CD4-positive, alpha-beta T cell treated with Interferon gamma for 1 hour (primary cell): Measurements from ENCODE around the gene VPS35L.
A peak's percentile ranks its signal among the peaks of the same experiment; 100 is the strongest.
"Not testable (repeated sequence)": the region's sequence is repeated elsewhere in the genome, so short reads cannot be mapped to it uniquely, and the experiment has no call there.

Experiments used
- DNase-seq: peaks from one replicate; pipeline ENCODE4 v3.0.0-alpha.2; 2020

VPS35L gene

DNA sequence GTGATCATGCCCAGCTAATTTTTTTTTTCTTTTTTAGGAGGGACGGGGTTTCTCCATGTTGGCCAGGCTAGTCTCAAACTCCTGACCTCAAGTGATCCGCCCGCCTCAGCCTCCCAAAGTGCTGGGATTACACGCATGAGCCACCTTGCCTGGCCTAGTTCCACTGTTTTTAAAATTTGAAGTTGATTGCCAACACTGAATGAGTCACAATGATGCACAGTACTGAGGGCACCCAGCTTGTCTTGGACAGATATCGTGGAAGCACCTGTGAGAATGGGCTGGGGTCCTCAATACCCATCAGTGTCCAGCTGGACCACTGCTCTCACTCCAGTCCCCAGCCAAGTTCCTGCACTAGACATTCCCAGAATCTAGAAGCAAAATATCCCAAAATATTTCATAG is 160.1 kb downstream of the VPS35L start:
- no peak for DNase-seq

DNA sequence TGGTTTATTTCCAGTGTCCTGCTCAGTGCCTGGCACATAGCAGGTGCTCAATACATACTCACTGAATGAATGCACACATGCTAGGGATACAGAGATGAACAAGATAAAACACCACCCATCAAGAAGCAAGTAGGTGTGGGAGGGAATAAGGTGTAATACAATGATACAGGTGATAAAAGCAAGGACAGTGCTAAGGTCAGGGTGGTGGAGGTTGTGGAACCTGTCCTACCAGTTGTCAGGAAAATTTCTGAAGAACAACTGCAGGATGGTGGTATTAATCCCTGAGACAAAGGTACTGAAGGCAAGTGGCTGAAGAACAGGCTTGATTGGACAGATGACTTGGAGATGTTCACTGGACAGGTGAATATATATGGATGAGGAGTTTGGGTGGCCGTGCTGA is 160.7 kb downstream of the VPS35L start:
- no peak for DNase-seq

DNA sequence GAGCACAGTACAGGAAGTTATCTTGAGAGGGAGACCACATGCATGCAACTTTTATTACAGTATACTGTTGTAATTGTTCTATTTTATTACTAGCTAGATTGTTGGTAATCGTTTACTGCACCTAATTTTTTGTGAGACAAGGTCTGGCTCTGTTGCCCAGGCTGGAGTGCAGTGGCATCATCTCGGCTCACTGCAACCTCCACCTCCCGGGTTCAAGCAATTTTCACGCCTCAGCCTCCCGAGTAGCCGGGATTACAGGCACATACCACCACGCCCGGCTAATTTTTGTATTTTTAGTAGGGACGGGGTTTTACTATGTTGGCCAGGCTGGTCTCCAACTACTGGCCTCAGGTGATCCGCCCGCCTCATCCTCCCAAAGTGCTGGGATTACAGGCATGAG is 161.2 kb downstream of the VPS35L start:
- not testable (repeated sequence) for DNase-seq

DNA sequence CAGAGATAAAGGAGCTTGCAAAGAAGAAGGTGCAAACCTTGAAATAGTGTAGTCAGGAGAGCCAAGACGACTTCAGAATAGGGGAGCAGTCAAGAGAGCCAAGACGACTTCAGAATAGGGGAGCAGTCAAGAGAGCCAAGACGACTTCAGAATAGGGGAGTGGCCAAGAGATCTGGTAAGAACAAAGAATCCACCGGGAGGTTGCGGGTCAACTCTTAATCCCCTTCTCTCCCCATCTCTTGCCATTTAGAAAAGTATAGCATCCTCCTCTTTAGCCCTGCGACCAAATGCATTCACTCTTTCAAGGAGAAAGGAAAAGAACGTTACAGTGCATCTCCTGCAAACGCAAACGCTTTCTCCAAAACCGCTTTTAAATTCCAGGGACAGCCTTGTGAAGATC is 161.8 kb downstream of the VPS35L start:
- DNase-seq, result no peak

DNA sequence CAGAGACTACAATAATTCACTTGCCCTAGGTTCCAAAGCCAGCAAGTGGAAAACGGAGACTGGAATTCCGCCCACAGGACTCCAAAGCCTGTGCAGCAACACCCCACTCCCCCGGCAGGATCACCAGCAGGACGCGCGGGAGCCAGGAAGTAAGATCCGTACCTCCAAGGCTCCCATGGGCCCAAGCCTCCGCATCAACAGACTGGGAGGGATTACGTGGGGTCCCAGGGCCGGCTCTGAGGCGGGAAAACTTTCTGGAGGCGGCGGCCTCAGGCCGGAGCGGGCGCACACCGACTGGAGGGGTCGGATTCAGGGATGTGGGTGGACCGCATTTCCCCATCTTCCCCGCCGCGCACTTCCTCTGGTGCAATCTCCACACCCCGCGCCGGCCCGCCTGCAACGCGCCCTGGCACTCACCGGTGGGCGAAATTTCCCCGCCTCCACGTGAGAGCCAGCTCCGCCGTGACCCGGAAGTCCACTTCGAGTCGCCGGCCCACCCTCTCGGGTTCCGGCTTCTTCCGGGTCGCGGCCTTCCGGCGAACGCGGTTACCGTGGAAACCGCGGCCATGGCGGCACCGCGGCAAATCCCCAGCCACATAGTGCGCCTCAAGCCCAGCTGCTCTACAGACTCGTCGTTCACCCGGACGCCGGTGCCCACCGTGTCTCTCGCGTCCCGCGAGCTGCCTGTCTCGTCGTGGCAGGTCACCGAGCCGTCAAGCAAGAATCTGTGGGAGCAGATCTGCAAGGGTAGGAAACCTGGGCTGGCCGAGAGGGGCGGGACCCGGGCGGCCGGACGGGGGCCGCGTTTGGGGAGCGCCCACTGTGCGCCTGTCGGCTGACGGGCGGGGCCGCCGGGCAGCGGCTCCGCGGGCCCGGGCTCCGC is 162.5 kb downstream of the VPS35L start, which contains the start of the genes IQCK and KNOP1:
TSS of gene IQCK (plus strand) at position 531 of the 883 bp plus-strand sequence. CDS start at position 567, 36 bp downstream.
TSS of gene KNOP1 (minus strand) at position 487 of the 883 bp plus-strand sequence. CDS start 3,192 bp downstream, outside the sequence.
- DNase-seq, result peak; percentile 90

DNA sequence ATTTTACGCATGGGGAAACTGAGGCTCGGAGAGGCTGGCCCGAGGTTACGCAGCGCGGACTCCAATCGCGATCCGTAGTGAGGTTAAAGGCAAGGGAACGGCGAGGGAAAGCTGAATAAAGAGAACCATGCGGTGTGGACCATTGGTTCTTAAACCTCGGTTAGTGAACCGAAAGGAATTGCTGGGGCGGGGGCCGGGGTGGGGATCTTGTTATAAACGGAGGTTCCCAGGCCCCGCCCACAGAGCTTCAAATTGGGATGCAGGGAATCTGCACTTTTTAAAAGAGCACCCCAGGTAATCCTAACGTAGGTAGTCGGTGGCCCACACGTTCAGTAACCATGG is 163.1 kb downstream of the VPS35L start:
- DNase-seq, result no peak

DNA sequence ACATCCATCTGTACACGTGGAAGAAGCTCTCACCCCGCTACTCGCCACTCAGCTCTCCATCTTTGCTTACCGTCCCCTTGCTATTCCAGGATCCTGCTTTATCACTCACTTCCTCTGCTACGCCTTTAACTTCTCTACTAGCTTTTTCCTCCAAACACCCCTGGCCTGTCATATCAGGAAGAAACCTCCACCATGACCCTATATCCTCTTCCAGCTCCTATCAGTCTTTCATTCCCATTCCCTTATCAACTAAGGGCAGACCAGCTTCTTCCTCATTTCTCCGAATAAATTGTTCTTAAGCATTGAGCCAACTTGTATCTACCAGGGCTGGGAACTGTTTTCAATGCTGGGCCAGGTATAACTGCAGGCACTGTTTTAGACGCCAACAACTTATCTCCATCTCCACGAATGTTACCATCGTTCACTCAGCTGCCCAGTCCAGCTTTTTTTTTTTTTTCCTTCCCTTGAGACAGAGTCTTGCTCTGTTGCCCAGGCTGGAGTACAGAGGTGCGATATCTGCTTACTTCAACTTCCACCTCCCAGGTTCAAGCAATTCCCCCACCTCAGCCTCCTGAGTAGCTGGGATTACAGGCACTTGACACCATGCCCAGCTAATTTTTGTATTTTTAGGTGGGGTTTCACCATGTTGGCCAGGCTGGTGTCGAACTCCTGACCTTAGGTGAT is 166.9 kb downstream of the VPS35L start:
- no peak for DNase-seq

DNA sequence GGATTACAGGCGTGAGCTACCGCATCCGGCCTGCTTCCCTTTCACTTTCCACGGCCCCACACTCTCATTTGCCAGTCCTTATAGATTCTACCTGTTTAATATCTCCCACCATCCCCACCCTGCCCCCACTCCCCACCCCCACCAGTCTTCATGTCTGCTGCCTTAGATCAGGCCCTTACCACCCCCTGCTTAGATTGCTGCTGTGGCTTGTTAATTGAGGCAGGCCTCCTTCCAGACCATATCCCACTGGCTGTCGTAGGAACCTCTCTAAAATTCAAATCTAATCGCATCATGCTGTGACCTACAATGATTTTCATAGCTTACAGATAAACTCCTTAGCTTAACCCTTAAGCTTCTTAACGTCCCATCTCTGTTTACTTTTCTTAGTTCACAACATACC is 167.5 kb downstream of the VPS35L start:
- DNase-seq, result no peak

DNA sequence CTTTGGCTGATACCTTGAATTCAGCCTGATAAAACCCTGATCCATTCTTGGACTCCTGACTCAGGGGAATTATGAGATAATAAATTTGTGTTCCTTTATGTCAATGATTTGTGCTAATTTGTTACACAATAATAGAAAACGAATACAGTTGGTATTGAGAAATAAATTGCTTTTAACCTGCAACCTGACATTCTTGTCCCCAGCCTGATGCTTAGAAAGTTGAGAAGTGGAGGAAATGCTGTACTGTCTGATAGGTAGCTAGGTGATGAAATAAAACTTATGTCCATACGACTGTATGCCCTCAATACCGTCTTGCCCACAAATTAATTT is 173.1 kb downstream of the VPS35L start:
- no peak for DNase-seq

DNA sequence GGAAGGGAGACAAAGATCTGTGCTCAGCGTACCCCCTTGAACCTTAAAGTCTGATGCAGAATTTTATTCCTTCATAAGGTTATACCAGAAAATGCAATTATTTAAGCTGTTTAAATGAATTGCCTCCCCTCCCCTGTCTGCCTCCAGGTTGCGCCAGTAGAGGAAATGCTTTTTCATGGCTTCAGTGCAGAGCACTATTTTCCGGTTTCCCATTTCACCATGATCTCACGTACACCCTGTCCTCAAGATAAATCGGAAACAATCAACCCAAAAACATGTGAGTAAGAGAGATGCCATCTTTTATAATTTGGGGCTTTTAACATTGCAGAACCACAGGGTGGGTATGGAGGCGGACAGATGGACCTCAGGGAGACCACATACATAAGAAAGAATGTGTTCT is 178.0 kb downstream of the VPS35L start:
- DNase-seq, result no peak

DNA sequence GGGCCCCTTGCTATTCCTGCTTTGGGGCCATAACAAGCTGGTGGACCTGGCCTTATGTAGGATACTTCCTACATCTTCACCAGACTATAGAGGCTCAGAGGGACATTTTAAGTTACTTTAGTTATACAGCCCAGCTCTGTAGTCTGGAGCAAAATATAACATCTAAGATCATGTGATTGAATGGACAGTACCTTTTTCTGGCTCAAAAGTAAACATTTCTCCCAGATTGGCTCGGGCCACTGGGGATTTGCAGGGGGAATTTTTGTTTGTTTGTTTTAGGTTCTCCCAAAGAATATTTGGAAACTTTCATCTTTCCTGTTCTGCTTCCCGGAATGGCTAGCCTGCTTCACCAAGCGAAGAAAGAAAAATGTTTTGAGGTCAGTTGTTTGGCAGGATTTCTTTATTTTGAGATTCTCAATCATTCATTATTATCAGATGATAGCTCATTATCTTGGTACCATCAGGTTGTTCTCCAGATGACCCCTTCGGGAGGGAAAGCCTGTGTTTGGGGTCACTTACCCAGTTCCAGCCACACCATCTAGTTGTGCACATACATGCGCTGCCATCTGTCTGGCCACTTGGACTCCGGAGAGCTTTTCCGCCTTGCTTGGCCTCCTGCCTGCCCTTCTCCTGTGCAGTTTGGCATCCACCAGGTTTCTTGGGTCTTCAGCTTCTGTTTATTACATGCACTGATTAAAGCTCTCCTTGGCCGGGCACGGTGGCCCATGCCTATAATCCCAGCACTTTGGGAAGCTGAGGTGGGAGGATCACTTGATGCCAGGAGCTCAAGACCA is 179.8 kb downstream of the VPS35L start:
- no peak for DNase-seq

DNA sequence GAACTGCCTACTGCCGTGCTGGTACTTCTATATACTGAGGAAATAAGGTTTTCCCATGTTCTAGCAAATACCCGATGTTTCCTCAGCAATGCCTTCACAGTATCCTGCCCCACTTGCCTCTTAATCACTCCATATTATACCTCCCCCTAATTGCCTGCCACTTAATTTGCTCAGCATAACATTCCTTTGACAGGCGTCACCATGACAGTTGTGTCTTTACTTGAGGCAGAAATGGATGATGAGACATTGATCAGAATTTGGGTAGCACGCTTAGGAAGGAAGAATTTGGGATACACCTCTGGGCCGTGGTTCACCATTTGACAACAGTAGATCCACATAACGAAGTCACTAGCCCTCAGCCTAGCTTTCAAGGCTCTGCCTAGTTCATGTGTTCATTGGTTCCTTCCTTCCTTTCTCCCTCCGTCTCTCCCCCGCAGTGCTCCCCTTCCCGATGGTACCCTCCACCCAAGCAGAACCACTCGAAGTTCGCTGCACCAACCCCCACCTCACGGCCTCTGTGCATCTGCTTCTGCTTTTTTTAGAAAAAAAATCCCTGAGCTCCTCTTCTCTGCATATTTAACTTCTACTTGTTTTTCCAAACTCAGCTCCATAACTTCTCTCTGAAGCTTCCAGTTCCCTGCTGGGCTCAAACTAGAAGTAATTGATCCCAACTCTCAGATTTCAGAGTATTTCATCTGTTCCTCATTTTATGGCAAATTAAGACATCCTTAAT is 182.0 kb downstream of the VPS35L start:
- no peak for DNase-seq

DNA sequence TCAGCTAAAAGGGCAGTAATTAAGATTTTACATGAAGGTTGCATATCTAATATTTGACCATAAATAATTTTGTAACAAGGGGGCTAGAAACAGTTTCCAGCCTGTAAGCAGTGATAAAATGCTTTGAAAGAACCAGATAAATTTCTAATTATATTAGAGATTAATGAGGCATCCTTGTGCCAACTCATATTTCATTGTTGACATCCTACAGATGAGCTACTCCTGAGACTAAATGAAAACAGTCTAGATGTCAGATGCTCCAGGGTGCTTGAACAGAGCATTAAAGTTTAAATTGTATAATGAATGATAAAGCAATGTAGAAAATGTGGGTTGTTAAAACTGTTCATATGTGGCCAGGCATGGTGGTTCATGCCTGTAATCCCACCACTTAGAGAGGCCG is 185.9 kb downstream of the VPS35L start:
- no peak for DNase-seq

DNA sequence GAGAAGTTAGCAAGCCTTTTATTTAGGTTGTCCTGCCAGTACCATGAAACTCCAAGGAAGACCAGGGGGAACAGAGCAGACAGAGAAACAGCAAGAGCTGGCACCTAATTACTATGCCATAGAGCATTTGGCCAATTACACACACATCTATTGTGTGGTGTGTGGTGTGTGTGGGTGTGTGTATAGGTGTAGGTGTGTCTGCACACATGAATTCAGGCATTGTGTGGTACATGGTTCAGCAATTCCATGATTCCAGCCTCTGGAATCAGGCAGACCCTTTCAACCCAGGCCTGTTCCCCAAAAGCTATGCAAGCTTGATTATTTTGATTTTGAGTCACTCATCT is 188.3 kb downstream of the VPS35L start:
- DNase-seq, result no peak

DNA sequence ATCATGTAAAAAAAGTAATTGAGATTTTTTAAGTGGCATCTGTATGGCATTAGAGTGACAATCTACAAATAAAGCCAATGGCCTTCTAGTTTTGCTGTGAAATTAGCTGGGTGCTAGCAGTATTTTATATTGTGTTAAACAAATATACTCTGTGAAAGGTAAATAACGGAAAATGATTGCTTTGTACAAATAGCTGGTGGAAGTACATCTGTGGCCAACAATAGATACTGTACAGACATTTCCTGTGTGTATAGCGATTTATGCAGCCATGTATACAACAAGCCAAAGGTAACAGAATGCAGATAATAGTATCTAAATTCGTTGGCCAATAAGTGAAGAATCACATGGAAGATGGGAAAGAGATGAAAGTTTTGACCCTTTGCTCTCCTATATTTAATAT is 189.2 kb downstream of the VPS35L start:
- DNase-seq, result no peak

DNA sequence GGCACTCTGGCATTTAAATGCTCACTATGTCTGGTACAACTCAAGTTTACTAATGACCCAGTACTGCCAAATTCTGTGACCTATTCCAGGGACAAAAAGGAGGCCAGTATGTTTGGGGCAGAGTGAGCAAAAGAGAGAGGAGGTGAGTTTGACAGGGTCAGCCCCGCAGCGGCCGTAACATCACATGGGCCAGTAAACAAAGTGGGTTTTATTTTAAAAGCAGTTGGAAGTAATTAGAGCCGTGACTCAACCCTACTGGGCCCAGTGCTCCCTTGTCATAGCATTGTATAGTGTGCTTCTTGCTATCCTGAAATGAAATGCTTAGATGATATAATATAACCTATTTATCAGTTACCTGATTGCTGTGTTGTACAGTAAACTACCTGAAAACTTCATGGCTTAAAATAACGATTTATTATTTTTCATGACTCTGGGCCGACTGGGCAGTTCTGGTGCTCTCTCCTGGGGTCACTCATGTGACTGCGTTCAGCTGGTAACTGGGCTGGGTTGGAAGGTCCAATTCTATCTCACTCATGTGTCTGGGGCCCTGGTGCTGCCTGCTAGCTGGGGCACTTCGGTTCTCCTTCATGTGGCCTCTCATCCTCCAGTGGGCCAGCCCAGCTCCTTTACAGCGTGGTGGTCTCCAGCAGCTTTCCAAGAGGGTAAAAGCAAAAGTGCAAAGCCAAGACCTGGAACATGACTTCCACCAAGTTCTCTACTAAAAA is 189.9 kb downstream of the VPS35L start:
- DNase-seq, result no peak

DNA sequence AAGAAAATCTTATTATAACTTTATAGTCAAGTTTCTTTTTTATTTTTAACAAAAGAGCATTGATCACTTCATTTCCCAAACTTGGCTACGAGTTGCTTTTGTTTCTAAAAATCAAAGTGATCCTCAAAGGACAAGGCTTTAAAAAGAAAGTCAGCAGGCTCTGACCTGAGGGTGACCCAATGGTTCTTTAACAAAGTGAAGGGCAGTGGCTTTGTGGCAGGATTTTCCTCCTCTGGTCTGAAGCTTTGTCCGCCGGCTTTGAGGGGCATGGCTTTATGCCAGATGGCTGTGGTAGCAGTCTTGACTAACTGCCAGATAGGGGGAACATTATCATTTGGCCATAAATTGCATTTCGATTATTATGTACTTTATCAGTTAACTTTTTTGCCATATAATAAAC is 191.1 kb downstream of the VPS35L start:
- no peak for DNase-seq

DNA sequence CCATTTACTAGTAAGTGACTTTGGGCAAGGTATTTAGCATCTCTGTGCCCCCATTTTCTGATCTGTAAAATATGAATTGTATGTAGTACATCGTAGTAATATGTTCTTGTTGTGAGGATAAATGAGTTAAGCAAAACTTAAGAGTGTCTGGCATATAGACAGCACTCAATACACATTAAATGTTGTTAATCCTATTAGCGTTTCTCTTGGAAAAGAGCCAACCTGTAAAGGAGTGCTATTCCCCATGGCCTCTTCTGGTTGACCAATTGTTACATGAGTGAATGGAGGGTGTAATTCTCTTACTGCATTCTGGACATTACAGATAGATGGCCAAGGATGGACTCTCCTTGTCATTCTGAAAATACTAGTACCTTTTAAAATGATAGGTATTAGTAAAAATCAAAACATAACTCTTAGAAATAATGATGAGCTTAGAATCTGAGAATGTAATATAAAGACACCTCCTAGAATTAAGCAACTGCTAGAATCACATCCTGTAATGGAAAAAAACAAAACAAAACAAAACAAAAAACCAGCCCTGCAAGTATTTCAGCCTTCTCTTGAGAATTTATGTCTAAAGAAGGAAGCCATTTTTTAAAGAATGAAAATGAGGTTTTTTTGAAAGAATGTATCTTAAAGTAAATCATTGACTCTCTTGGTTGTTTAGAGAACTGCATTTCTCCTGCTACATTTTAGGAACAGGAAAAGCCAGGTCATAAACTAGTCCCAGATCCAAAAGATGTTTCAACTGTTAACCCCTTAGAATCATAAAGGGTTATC is 193.1 kb downstream of the VPS35L start:
- no peak for DNase-seq

DNA sequence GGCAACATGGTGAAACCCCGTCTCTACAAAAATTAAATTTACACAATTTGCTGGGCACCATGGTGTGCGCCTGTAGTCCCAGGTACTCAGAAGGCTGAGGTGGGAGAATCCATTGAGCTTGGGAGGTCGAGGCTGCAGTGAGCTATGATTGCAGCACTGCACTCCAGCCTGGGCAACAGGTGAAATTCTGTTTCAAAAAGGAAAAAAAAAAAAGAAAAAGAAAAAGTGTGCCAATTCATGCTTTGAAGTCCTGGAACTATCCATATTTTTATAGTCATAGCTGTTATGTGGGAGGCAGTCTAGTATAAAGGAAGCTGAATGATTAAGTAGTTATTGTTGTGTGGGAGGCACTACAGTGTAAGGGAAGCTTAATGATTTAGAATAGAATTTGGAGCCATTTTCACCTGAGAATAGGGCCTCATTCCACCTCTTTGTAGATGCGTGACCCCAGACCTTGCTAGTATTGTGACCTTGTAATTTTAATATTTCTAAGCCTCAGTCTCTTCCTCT is 194.1 kb downstream of the VPS35L start:
- no peak for DNase-seq
